IMR-90 (cell line): Measurements from ENCODE around the gene MUC5B. TPM values are rescaled to one million over a fixed set of nuclear protein-coding genes. Genes with fewer than 3 reads are reported as not detected.

Experiments
- ATAC-seq: fragments of 200-7000 bp; cut with Tn5 transposase; 2 replicates; pipeline ENCODE4 v1.9.1; 2020; ENCODE audit warnings: low read depth, mild to moderate bottlenecking, moderate library complexity
- BruUV-seq: library from RNA; stranded (reverse); fragments of 400-500 nt; replicated peaks from 2 replicates; lab custom pipeline; 2021; lab: Mats Ljungman, UMichigan
- CTCF ChIA-PET: fragments of 300-600 bp; formaldehyde crosslinking; extraction: SDS; loops from one replicate; lab custom pipeline; 2021; ENCODE audit warnings: antibody characterized with exemption; lab: Yijun Ruan, JAX
- POLR2A ChIA-PET: fragments of 300-600 bp; sonication (Branson Sonifier 250); formaldehyde crosslinking; loops from one replicate; lab custom pipeline; 2022; ENCODE audit warnings: antibody characterized with exemption; ENCODE audit not compliant: unreplicated experiment; lab: Charles Lee
- DNase-seq: peaks from one replicate; pipeline ENCODE4 v3.0.0; 2013
- H2AFZ ChIP-seq: replicated peaks from 2 replicates; pipeline ENCODE3; 2013; ENCODE audit warnings: low read length, mild to moderate bottlenecking; ENCODE audit not compliant: poor library complexity
- H2AK5ac ChIP-seq: 2 replicates; pipeline ENCODE4 v1.6.1; 2013; ENCODE audit warnings: low read depth, low read length, inconsistent platforms
- H2AK9ac ChIP-seq: replicated peaks from 2 replicates; pipeline ENCODE3; 2013; ENCODE audit warnings: mild to moderate bottlenecking, low read depth, low read length, moderate library complexity; ENCODE audit not compliant: poor library complexity
- H2BK120ac ChIP-seq: 2 replicates; pipeline ENCODE4 v1.6.1; 2013; ENCODE audit warnings: low read depth, low read length, inconsistent platforms
- H2BK15ac ChIP-seq: 3 replicates; pipeline ENCODE4 v1.6.1; 2013; ENCODE audit warnings: low read depth, low read length, inconsistent platforms
- H2BK20ac ChIP-seq: 2 replicates; pipeline ENCODE4 v1.6.1; 2013; ENCODE audit warnings: low read depth, mild to moderate bottlenecking, inconsistent platforms, low read length, moderate library complexity
- H2BK5ac ChIP-seq: 2 replicates; pipeline ENCODE4 v1.6.1; 2013; ENCODE audit warnings: mild to moderate bottlenecking, low read depth, low read length, inconsistent platforms; ENCODE audit not compliant: poor library complexity, severe bottlenecking
- H3K14ac ChIP-seq: replicated peaks from 2 replicates; pipeline ENCODE4 v1.6.1; 2013; ENCODE audit warnings: low read depth, low read length, inconsistent platforms
- H3K18ac ChIP-seq: 2 replicates; pipeline ENCODE4 v1.6.1; 2013; ENCODE audit warnings: low read depth, low read length, control low read depth
- H3K23ac ChIP-seq: 2 replicates; pipeline ENCODE4 v1.6.1; 2013; ENCODE audit warnings: low read depth, low read length, inconsistent platforms
- H3K27ac ChIP-seq: 2 replicates; pipeline ENCODE4 v1.5.1; 2013; ENCODE audit warnings: mild to moderate bottlenecking, control low read depth, low read length; ENCODE audit not compliant: insufficient read depth
- H3K27me3 ChIP-seq: 2 replicates; pipeline ENCODE4 v1.6.1; 2013; ENCODE audit warnings: low read length; ENCODE audit not compliant: control insufficient read depth, insufficient read depth
- H3K36me3 ChIP-seq: 2 replicates; pipeline ENCODE4 v1.6.1; 2013; ENCODE audit warnings: low read length, mixed read lengths; ENCODE audit not compliant: control insufficient read depth, insufficient read depth
- H3K4ac ChIP-seq: 2 replicates; pipeline ENCODE4 v1.6.1; 2013; ENCODE audit warnings: low read depth, low read length, inconsistent platforms
- H3K4me1 ChIP-seq: 2 replicates; pipeline ENCODE4 v1.6.1; 2013; ENCODE audit warnings: low read length, mixed read lengths; ENCODE audit not compliant: control insufficient read depth, insufficient read depth
- H3K4me2 ChIP-seq: 2 replicates; pipeline ENCODE4 v1.6.1; 2013; ENCODE audit warnings: low read depth, mild to moderate bottlenecking, control low read depth, low read length, moderate library complexity
- H3K4me3 ChIP-seq: 2 replicates; pipeline ENCODE4 v1.5.1; 2013; ENCODE audit warnings: low read depth, mild to moderate bottlenecking, control low read depth, low read length, moderate library complexity; ENCODE audit not compliant: insufficient read depth
- H3K56ac ChIP-seq: 2 replicates; pipeline ENCODE4 v1.6.1; 2013; ENCODE audit warnings: low read length, inconsistent platforms; ENCODE audit not compliant: insufficient read depth; ENCODE audit errors: extremely low read depth
- H3K79me1 ChIP-seq, 2 experiments: 2 replicates each; pipeline ENCODE4 v1.6.1; 2013; ENCODE audit warnings: low read length in 2 of 2, inconsistent platforms in 1 of 2, low read depth in 1 of 2
- H3K9ac ChIP-seq: 2 replicates; pipeline ENCODE4 v1.6.1; 2013; ENCODE audit warnings: low read depth, low read length, control low read depth
- H3K9me1 ChIP-seq: 2 replicates; pipeline ENCODE4 v1.6.1; 2013; ENCODE audit warnings: low read length, inconsistent platforms; ENCODE audit not compliant: insufficient read depth
- H3K9me3 ChIP-seq: 2 replicates; pipeline ENCODE4 v1.6.1; 2013; ENCODE audit warnings: low read length; ENCODE audit not compliant: control insufficient read depth, insufficient read depth
- H4K20me1 ChIP-seq: 2 replicates; pipeline ENCODE4 v1.6.1; 2013; ENCODE audit warnings: low read length, inconsistent platforms; ENCODE audit not compliant: insufficient read depth
- H4K5ac ChIP-seq: 2 replicates; pipeline ENCODE4 v1.6.1; 2013; ENCODE audit warnings: mild to moderate bottlenecking, low read depth, low read length, control low read depth
- H4K8ac ChIP-seq, 2 experiments: 2 replicates each; pipeline ENCODE4 v1.6.1; 2013; ENCODE audit warnings: low read depth in 2 of 2, low read length in 2 of 2, control low read depth in 1 of 2, inconsistent platforms in 1 of 2
- H4K91ac ChIP-seq: 2 replicates; pipeline ENCODE4 v1.6.1; 2013; ENCODE audit warnings: low read depth, low read length, inconsistent platforms; ENCODE audit not compliant: insufficient read depth
- BHLHE40 ChIP-seq: fragments of 150-350 bp; IDR thresholded peaks from 2 replicates; pipeline ENCODE4 v1.6.1; 2016; ENCODE audit warnings: mild to moderate bottlenecking, low read depth, low read length
- FOS ChIP-seq: fragments of 150-350 bp; IDR thresholded peaks from 2 replicates; pipeline ENCODE4 v1.6.1; 2016; ENCODE audit warnings: low read depth, low read length
- POLR2A ChIP-seq: IDR thresholded peaks from 2 replicates; pipeline ENCODE4 v1.6.1; 2012; ENCODE audit warnings: mild to moderate bottlenecking, low read depth, low read length
- WGBS, 2 experiments: methylation state at CpG; one replicate each; pipeline versions ENCODE4 v1.1.5 to v1.1.7; 2013; ENCODE audit warnings: missing lambda C conversion rate in 2 of 2; ENCODE audit not compliant: insufficient read length in 1 of 2; ENCODE audit errors: extremely low coverage in 2 of 2; 5-methylcytosine and 5-hydroxymethylcytosine counted together
- dilution Hi-C: fragments of 300-500 bp; cut with HindIII; formaldehyde crosslinking; loops from one replicate; pipeline ENCODE4 v1.14.3; 2018; ENCODE audit warnings: low sequenced_read_pairs; ENCODE audit not compliant: unreplicated experiment
- in situ Hi-C: fragments of 300-500 bp; cut with MboI; formaldehyde crosslinking; loops from 3 replicates; pipeline ENCODE4 v1.14.3; 2019; ENCODE audit warnings: low sequenced_read_pairs, inconsistent platforms, mixed read lengths
- intact Hi-C: fragments of 100-400 bp; cut with micrococcal nuclease; formaldehyde crosslinking; loops from 2 replicates; pipeline ENCODE4 v1.10.0; 2022
- polyA plus RNA-seq, 3 experiments: library from polyadenylated mRNA; depleted of rRNA; stranded (reverse); fragments of >200 nt; gene quantifications; 2 replicates each; pipeline ENCODE4 v1.2.3, GENCODE V29; 2012; ENCODE audit warnings: low replicate concordance in 1 of 3
- total RNA-seq: library from RNA; depleted of rRNA; stranded (reverse); fragments of >200 nt; gene quantifications from 2 replicates; pipeline ENCODE4 v1.2.3, GENCODE V29; 2012

The MUC5B gene
- total and polyA plus RNA-seq, 2 of the 4 experiments (the other 2 are of a cell fraction): not detected

- Histone ChIP-seq H3K9ac (no peak overlapping the region), H3K4me2 (no peak overlapping the region), H3K18ac (no peak overlapping the region), H3K56ac (no peak overlapping the region), H2AK5ac (no peak overlapping the region), H3K14ac (no peak overlapping the region), H2AFZ (no peak overlapping the region), H3K4me1 (no peaks in the 10 kb centered on the region), H3K9me1 (no peaks in the 10 kb centered on the region), H2BK20ac (no peak overlapping the region), H3K4me3 (no peak overlapping the region), H4K5ac (no peak overlapping the region), H4K20me1 (no peaks in the 10 kb centered on the region), H2BK15ac (no peak overlapping the region), H3K23ac (no peak overlapping the region), H2BK5ac (no peak overlapping the region), H3K4ac (no peak overlapping the region), H2AK9ac (no peak overlapping the region), H3K9me3 (peaks cover 2% of the 10 kb centered on the region; the same call in 1 of the 2 replicates), H3K27me3 (no peaks in the 10 kb centered on the region), H3K27ac (no peak overlapping the region), H3K79me1 (no peaks in the 10 kb centered on the region), H4K8ac (no peak overlapping the region), H3K36me3 (no peaks in the 10 kb centered on the region), H4K91ac (no peak overlapping the region), H2BK120ac (no peak overlapping the region)
- DNase-seq (no peak), ATAC-seq (no peak)
- TF ChIP-seq FOS (no peak), POLR2A (no peak), BHLHE40 (no peak)
- in situ Hi-C loops: no loop called here
- WGBS, 2 experiments: 81% methylated on average over 13 of the region's 22 CpGs; no CpG with 5 or more reads in 1 of the 2 experiments
- ChIA-PET CTCF (no interaction called here), POLR2A (no interaction called here)
- intact Hi-C loops: no loop called here
- dilution Hi-C loops: no loop called here
- no TSS peak for BruUV-seq
These were observed 47.2 kb upstream of the MUC5B start for GRCh38 chr11:1175461-1176223.
